ENCODE data around the gene RBM25.

DNA sequence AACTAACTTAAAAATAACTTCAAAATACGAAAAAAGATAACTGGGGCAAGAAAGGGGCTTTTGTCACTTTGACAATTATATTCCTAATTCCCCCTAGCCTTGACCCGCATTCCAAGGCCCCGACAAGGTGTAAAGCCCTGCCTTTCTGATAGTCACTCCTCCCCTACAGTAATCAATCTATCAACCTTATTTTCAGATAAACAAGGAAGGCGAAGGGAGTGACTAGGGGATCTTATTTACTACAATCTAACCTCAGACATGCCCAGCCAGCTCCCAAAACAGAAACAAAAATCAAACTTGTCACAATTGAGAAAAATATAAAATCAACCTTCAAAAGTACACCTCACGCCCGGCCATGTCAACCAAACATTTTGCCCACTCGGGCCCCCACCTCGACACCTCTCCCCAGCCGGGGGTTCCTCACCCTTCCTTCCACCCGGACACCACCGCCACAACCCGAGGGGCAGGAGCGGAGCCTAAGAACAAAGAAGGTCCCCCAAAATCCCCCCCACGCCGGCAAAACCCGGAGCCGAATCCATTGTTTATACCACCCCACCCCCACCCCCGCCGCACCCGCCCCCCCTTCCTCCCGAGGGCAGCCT is 32.0 kb upstream of the RBM25 start:
- TF ChIP-seq POLR2AphosphoS5 (IDR thresholded peaks at IDR 0.05; ENCODE audit: low read depth, low read length) (no peak), TAF1 (IDR thresholded peaks at IDR 0.05; ENCODE audit: borderline replicate concordance, insufficient read depth, low read length) (no peak)
- TF ChIP-seq, protein P1, sequence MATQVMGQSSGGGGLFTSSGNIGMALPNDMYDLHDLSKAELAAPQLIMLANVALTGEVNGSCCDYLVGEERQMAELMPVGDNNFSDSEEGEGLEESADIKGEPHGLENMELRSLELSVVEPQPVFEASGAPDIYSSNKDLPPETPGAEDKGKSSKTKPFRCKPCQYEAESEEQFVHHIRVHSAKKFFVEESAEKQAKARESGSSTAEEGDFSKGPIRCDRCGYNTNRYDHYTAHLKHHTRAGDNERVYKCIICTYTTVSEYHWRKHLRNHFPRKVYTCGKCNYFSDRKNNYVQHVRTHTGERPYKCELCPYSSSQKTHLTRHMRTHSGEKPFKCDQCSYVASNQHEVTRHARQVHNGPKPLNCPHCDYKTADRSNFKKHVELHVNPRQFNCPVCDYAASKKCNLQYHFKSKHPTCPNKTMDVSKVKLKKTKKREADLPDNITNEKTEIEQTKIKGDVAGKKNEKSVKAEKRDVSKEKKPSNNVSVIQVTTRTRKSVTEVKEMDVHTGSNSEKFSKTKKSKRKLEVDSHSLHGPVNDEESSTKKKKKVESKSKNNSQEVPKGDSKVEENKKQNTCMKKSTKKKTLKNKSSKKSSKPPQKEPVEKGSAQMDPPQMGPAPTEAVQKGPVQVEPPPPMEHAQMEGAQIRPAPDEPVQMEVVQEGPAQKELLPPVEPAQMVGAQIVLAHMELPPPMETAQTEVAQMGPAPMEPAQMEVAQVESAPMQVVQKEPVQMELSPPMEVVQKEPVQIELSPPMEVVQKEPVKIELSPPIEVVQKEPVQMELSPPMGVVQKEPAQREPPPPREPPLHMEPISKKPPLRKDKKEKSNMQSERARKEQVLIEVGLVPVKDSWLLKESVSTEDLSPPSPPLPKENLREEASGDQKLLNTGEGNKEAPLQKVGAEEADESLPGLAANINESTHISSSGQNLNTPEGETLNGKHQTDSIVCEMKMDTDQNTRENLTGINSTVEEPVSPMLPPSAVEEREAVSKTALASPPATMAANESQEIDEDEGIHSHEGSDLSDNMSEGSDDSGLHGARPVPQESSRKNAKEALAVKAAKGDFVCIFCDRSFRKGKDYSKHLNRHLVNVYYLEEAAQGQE (IDR thresholded peaks at IDR 0.05; ENCODE audit: insufficient read depth in 1 of 2, low read depth in 2 of 2, low read length in 2 of 2), result no peak
